Activated T-cell treated with anti-CD3 and anti-CD28 coated beads, Interleukin-2, amount 50 U/mL, for 4 hours (primary cell): ENCODE results near the gene C2orf76. TPM values are rescaled to one million over a fixed set of nuclear protein-coding genes. Genes with fewer than 3 reads are reported as not detected.

ENCODE experiments used
- ATAC-seq, 2 donors: fragments of 200-7000 bp; cut with Tn5 transposase; one replicate each; pipeline ENCODE4 v1.10.0; 2021
- DNase-seq: peaks from one replicate; pipeline ENCODE4 v3.0.0-alpha.2; 2020
- H3K27me3 Mint-ChIP-seq: one replicate; pipeline ENCODE4 v1.8.0; 2021; ENCODE audit warnings: low read depth, mixed read lengths
- H3K36me3 Mint-ChIP-seq: one replicate; pipeline ENCODE4 v1.8.0; 2022; ENCODE audit warnings: mixed read lengths; ENCODE audit not compliant: insufficient read depth
- H3K4me1 Mint-ChIP-seq: one replicate; pipeline ENCODE4 v1.8.0; 2021; ENCODE audit warnings: low read depth, mixed read lengths
- H3K4me3 Mint-ChIP-seq: one replicate; pipeline ENCODE4 v1.8.0; 2021; ENCODE audit warnings: mild to moderate bottlenecking, moderate library complexity, mixed read lengths
- H3K9me3 Mint-ChIP-seq: one replicate; pipeline ENCODE4 v1.8.0; 2021; ENCODE audit warnings: mixed read lengths
- total RNA-seq, 3 donors: library from RNA; stranded (reverse); gene quantifications; one replicate each; pipeline ENCODE4 v1.2.1, GENCODE V29; 2021

The C2orf76 gene
- total RNA-seq, 3 donors from 2014 or later, result 10.7 to 12.6 (median 10.9) TPM

GRCh38 chr2:119337749-119338148 lies 28.9 kb downstream of the C2orf76 start:
- H3K4me1 Mint-ChIP-seq, result peaks cover 17% of the 10 kb centered on the region
- no peak for ATAC-seq

DNA sequence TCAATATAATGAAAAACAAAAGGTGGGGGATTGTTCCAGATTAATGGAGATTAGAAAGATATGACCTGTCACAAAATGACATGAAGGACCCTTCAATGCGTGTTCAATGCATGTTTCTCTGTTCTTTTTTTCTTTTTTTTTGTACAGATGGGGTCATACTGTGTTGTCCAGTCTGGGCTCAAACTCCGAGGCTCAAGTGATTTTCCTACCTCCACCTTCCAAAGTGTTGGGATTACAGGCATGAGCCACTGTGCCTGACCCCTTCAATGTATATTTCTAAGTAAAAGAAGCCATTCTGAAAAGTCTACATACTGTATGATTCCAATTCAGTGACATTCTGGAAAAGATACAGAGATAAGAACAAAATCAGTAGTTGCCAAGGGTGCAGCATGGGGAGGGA lies 32.8 kb downstream of the C2orf76 start:
- ATAC-seq, result no peak
- Mint-ChIP-seq H3K4me3 (no peak overlapping the region), H3K4me1 (peaks cover 9% of the 10 kb centered on the region), H3K27me3 (peaks cover 2% of the 10 kb centered on the region), H3K9me3 (no peaks in the 10 kb centered on the region), H3K36me3 (peaks cover 14% of the 10 kb centered on the region)
- no peak for DNase-seq

More at GRCh38 chr2:119337749-119338148, 28.9 kb downstream of the C2orf76 start:
- Mint-ChIP-seq H3K27me3 (peaks cover 2% of the 10 kb centered on the region), H3K4me3 (no peak overlapping the region), H3K9me3 (no peaks in the 10 kb centered on the region), H3K36me3 (peaks cover 7% of the 10 kb centered on the region)
- DNase-seq, result no peak

- Mint-ChIP-seq H3K36me3 (peaks cover 14% of the 10 kb centered on the region), H3K4me1 (peaks cover 4% of the 10 kb centered on the region), H3K27me3 (peaks cover 2% of the 10 kb centered on the region), H3K4me3 (no peak overlapping the region), H3K9me3 (no peaks in the 10 kb centered on the region)
- ATAC-seq, result no peak
- no peak for DNase-seq
Observed at GRCh38 chr2:119333360-119333759, 33.3 kb downstream of the C2orf76 start.

DNA sequence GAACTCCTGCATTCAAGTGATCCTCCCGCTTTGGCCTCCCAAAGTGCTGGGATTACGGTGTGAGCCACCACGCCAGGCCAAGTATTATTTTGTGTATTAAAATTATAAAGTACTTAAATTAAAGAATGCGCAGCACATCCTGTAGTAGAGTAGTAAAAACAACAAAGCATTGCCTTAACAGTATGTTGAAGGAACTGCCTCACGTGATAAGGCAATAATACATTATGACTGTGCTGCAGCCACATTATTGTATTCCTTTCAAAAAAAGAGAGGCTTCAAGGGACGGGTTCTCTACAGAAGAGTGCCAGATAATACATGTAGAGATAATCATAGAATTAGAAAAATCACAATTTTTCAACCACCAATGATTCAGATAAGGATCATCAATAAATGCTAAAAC lies 33.7 kb downstream of the C2orf76 start:
- peaks cover 14% of the 10 kb centered on the region for H3K36me3 Mint-ChIP-seq
- no peak overlapping the region for H3K4me3 Mint-ChIP-seq
- H3K9me3 Mint-ChIP-seq, result no peaks in the 10 kb centered on the region
- ATAC-seq (no peak), DNase-seq (no peak)
- H3K4me1 Mint-ChIP-seq, result no peaks in the 10 kb centered on the region
- peaks cover 2% of the 10 kb centered on the region for H3K27me3 Mint-ChIP-seq

DNA sequence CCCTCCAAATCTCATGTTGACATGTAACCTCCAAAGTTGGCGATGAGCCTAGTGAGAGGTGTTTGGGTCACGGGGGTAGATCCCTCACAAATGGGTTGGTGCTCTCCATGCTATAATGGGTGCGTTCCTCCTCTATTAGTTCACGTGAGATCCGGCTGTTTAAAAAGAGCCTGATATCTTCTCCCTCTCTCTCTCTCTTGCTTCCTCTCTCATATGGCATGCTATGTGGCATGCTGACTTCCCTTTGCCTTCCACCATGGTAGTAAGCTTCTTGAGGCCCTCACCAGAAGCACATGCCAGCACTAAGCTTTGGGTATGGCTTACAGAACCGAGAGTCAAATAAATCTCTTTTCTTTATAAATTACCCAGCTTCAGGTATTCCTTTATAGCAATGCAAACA lies 39.2 kb downstream of the C2orf76 start:
- H3K36me3 Mint-ChIP-seq, result peaks cover 7% of the 10 kb centered on the region
- H3K4me1 Mint-ChIP-seq, result no peaks in the 10 kb centered on the region
- ATAC-seq (no peak), DNase-seq (no peak)
- no peaks in the 10 kb centered on the region for H3K9me3 Mint-ChIP-seq
- H3K27me3 Mint-ChIP-seq, result no peaks in the 10 kb centered on the region
- no peak overlapping the region for H3K4me3 Mint-ChIP-seq

DNA sequence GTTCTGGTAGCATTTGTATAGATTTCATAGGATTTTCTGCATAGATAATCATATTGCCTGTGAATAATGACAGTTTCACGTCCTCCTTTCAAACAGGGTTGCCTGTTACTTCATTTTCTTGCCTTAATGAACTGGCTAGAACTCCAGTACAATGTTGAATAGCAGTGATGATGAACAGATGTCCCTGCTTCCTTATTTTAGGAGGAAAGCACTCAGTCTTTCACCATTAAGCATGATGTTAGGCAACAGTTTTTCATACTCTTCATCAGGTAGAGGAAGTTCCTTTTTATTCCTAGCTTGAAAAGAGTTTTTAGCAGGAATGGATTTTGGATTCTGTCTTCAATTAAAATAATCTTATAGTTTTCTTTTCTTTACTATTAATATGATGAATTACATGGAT lies 39.7 kb downstream of the C2orf76 start:
- Mint-ChIP-seq H3K9me3 (no peaks in the 10 kb centered on the region), H3K36me3 (peaks cover 6% of the 10 kb centered on the region), H3K4me3 (no peak overlapping the region), H3K27me3 (no peaks in the 10 kb centered on the region), H3K4me1 (no peaks in the 10 kb centered on the region)
- ATAC-seq, result no peak
- DNase-seq, result no peak

DNA sequence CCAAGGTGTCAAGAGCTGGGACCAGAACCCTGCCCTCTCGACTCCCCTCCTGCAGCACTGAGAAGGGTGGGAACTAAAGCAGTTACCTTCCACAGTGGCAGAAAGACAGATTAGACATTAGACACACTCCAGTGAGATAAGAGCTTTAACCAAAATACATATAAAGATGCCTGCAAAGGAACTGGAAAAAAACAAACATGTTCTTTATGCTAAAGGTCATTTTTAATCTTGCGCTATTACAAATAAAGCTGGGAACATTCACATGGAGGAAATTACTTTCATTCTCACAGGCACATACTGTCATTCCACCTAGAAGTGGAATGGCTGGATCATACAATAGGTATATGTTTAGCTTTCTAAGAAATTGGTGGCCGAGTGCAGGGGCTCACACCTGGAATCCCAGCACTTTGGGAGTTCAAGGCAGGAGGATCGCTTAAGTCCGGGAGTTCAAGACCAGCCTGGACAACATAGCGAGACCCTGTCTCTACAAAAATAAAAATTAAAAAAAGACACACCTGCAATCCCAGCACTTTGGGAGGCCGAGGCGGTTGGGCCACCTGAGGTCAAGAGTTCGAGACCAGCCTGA lies 41.9 kb downstream of the C2orf76 start:
- Mint-ChIP-seq H3K4me3 (no peak overlapping the region), H3K27me3 (no peaks in the 10 kb centered on the region), H3K36me3 (no peaks in the 10 kb centered on the region), H3K4me1 (no peaks in the 10 kb centered on the region), H3K9me3 (no peaks in the 10 kb centered on the region)
- ATAC-seq (no peak), DNase-seq (no peak)

GRCh38 chr2:119323459-119323858 lies 43.2 kb downstream of the C2orf76 start:
- no peak for ATAC-seq
- no peak overlapping the region for H3K4me3 Mint-ChIP-seq
- no peak for DNase-seq
- H3K9me3 Mint-ChIP-seq, result no peaks in the 10 kb centered on the region
- H3K4me1 Mint-ChIP-seq, result no peaks in the 10 kb centered on the region
- H3K27me3 Mint-ChIP-seq, result no peaks in the 10 kb centered on the region
- no peaks in the 10 kb centered on the region for H3K36me3 Mint-ChIP-seq

DNA sequence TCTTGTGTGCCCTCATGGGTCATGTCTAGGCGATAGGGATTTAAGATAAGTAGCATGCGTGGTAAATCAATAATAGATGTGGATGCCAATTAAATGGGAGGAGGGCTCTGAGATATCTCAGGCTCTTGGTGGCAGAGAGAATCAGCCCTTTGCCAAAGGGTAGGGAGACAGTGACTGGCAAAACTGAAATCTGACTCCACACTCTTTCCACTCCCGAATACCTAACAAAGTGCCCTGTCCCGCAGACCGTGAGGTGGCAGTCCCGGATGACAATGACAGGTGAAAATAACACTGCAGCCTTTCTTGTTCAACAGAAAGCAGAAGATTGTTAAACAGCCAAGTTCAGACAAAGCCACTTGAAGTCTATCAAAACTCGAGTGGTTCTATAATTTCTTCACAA lies 47.0 kb downstream of the C2orf76 start:
- Mint-ChIP-seq H3K4me1 (no peaks in the 10 kb centered on the region), H3K4me3 (no peak overlapping the region), H3K27me3 (no peaks in the 10 kb centered on the region), H3K9me3 (no peaks in the 10 kb centered on the region), H3K36me3 (peaks cover 1% of the 10 kb centered on the region)
- no peak for ATAC-seq
- no peak for DNase-seq

- H3K36me3 Mint-ChIP-seq, result peaks cover 1% of the 10 kb centered on the region
- no peaks in the 10 kb centered on the region for H3K9me3 Mint-ChIP-seq
- H3K27me3 Mint-ChIP-seq, result no peaks in the 10 kb centered on the region
- DNase-seq, result no peak
- no peak for ATAC-seq
- no peaks in the 10 kb centered on the region for H3K4me1 Mint-ChIP-seq
- H3K4me3 Mint-ChIP-seq, result no peak overlapping the region
Observed at GRCh38 chr2:119317554-119317953, 49.1 kb downstream of the C2orf76 start.

GRCh38 chr2:119316066-119316465 lies 50.6 kb downstream of the C2orf76 start:
- peaks cover 8% of the 10 kb centered on the region for H3K36me3 Mint-ChIP-seq
- no peak overlapping the region for H3K4me3 Mint-ChIP-seq
- H3K9me3 Mint-ChIP-seq, result no peaks in the 10 kb centered on the region
- no peak for ATAC-seq
- H3K4me1 Mint-ChIP-seq, result no peaks in the 10 kb centered on the region
- no peaks in the 10 kb centered on the region for H3K27me3 Mint-ChIP-seq
- DNase-seq, result no peak

DNA sequence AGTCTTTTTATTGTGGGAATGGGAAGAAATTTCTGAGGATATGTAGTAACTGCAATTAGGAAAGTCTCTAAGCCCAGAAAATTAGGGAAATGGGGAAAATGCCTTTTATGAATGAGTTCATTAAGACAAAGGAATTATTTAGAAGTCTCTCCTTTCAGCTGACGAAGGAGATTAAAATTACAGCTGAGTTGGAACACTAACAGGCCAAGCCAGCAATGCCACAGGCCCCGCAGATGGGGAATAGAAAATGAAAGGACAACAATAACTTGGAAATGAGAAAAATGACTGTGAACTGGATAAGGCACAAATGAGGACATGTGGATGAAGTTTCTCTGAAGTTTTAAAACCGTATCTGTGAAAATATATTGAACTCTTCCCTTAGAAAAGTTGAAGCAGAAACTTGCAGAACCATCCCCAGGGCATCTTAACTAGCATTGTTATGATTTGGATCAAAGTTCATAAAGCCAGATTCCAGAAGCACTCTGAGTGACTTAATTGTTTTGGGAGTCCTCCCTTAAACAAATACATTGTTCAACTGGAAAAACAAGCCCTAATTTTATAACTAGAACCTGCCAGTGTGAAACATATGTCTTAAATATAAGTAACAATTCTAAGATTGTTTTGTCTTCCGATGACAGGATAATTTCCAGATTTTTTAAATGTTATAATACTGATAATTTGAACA lies 51.3 kb downstream of the C2orf76 start:
- Mint-ChIP-seq H3K4me1 (no peaks in the 10 kb centered on the region), H3K4me3 (no peak overlapping the region), H3K36me3 (peaks cover 11% of the 10 kb centered on the region), H3K27me3 (no peaks in the 10 kb centered on the region), H3K9me3 (no peaks in the 10 kb centered on the region)
- ATAC-seq (no peak), DNase-seq (no peak)

DNA sequence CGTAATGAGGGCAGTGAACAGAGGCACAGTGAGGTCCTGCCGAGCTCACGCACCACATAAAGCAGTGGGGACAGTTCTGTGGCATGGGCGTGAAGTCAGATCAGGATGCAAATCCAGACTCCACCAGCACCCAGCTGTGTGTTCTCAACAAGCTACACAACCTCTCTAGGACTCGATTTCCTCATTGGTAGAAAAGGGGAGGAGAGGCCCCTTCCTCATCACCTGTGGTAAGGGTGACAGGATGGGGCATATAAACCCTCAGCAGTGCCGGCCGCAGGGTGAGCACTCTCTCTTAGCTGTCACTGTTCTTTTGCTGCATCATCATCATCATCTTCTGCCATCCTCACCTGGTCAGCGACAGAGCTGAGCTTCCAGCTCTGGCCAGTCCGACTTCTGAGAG lies 54.8 kb downstream of the C2orf76 start:
- H3K4me1 Mint-ChIP-seq, result no peaks in the 10 kb centered on the region
- no peak for DNase-seq

DNA sequence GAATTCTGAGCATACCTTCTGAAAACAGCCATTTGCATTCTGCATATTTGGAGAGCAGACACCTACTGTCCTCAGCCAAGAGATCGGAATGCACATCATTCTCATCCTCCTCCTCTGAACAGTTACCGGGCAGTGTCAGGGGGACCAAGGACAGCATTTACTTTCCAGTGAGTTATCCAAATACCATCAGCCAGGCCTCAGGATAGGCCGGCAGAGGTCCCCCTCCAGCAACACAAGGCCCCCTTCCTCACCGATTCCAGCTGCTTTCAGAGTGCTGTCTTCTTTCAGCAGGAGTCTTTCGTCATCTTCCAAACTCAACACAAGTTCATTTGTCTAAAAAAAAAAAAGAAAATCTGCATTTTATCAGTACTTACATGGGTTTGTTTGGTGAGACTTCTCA lies 55.3 kb downstream of the C2orf76 start:
- H3K4me1 Mint-ChIP-seq, result no peaks in the 10 kb centered on the region
- H3K27me3 Mint-ChIP-seq, result no peaks in the 10 kb centered on the region
- DNase-seq (no peak), ATAC-seq (no peak)
- H3K4me3 Mint-ChIP-seq, result no peak overlapping the region
- H3K36me3 Mint-ChIP-seq, result peaks cover 10% of the 10 kb centered on the region
- H3K9me3 Mint-ChIP-seq, result no peaks in the 10 kb centered on the region

More for the DNA sequence above, 54.8 kb downstream of the C2orf76 start:
- Mint-ChIP-seq H3K4me3 (no peak overlapping the region), H3K27me3 (no peaks in the 10 kb centered on the region), H3K36me3 (peaks cover 11% of the 10 kb centered on the region), H3K9me3 (no peaks in the 10 kb centered on the region)
- no peak for ATAC-seq

GRCh38 chr2:119308793-119309330 lies 57.8 kb downstream of the C2orf76 start:
- ATAC-seq (no peak), DNase-seq (no peak)
- Mint-ChIP-seq H3K4me1 (no peaks in the 10 kb centered on the region), H3K4me3 (no peak overlapping the region), H3K36me3 (peaks cover 10% of the 10 kb centered on the region), H3K27me3 (no peaks in the 10 kb centered on the region), H3K9me3 (no peaks in the 10 kb centered on the region)
